Lung microvascular endothelial cell (primary cell): Measurements from ENCODE around the gene UNC93A. TPM values are rescaled to one million over a fixed set of nuclear protein-coding genes. Genes with fewer than 3 reads are reported as not detected.
"Not testable (repeated sequence)": the region's sequence is repeated elsewhere in the genome, so short reads cannot be mapped to it uniquely, and the experiment has no call there.

Experiments
- DNase-seq, 2 donors: peaks; one replicate each; pipeline versions ENCODE4 v3.0.0 to v3.0.0-alpha.2; 2010; ENCODE audit warnings: low read depth in 2 of 2
- total RNA-seq: library from RNA; depleted of rRNA; stranded (reverse); fragments of >200 nt; gene quantifications from 2 replicates; pipeline ENCODE4 v1.2.1, GENCODE V29; 2014

The UNC93A gene
- total RNA-seq, 1 donor from 2014 or later: not detected

- DNase-seq: no peak
Measured at GRCh38 chr6:167270499-167271311, 20.4 kb upstream of the UNC93A start.

- DNase-seq: no peak
Measured at GRCh38 chr6:167272151-167272550, 19.0 kb upstream of the UNC93A start.

- DNase-seq: no peak
Measured at GRCh38 chr6:167272696-167273379, 18.3 kb upstream of the UNC93A start.

GRCh38 chr6:167274270-167274669 lies 16.8 kb upstream of the UNC93A start:
- no peak for DNase-seq

GRCh38 chr6:167275001-167275400 lies 16.1 kb upstream of the UNC93A start:
- DNase-seq: no peak

- DNase-seq: no peak
Measured at GRCh38 chr6:167275436-167275835, 15.7 kb upstream of the UNC93A start.

GRCh38 chr6:167276772-167277533 lies 14.2 kb upstream of the UNC93A start:
- DNase-seq: no peak

- not testable (repeated sequence) for DNase-seq
Measured at GRCh38 chr6:167278173-167278940, 12.8 kb upstream of the UNC93A start.

GRCh38 chr6:167279766-167280446 lies 11.2 kb upstream of the UNC93A start:
- DNase-seq: no peak

GRCh38 chr6:167280466-167280865 lies 10.6 kb upstream of the UNC93A start:
- not testable (repeated sequence) for DNase-seq

- DNase-seq: no peak
Measured at GRCh38 chr6:167282165-167282564, 8.9 kb upstream of the UNC93A start.

GRCh38 chr6:167284565-167284964 lies 6.5 kb upstream of the UNC93A start:
- DNase-seq: not testable (repeated sequence)

- DNase-seq: no peak
Measured at GRCh38 chr6:167285077-167285770, 5.9 kb upstream of the UNC93A start.

GRCh38 chr6:167287513-167288048 lies 3.5 kb upstream of the UNC93A start:
- DNase-seq: no peak

GRCh38 chr6:167288591-167289225 lies 2.4 kb upstream of the UNC93A start:
- DNase-seq: peak; percentile 33 to 43

GRCh38 chr6:167289291-167289690 lies 1.8 kb upstream of the UNC93A start:
- not testable (repeated sequence) for DNase-seq

- DNase-seq: no peak
Measured at GRCh38 chr6:167291623-167292300, 647 bp downstream of the UNC93A start.

GRCh38 chr6:167292301-167293087 lies 1.4 kb downstream of the UNC93A start:
- DNase-seq: no peak
